ENCODE data around the gene REXO1.

Gene REXO1

GRCh38 chr19:1844513-1845124 is 3.7 kb downstream of the REXO1 start:
- Histone ChIP-seq H3K4me1 (ENCODE audit: insufficient read depth, low read length) (peaks cover 44% of the 10 kb centered on the region), H3K4me3 (ENCODE audit: low read depth in 1 of 2, low read length in 2 of 2) (no peak overlapping the region), H3K27me3 (ENCODE audit: insufficient read depth, low read length, poor library complexity) (no peaks in the 10 kb centered on the region), H3K27ac (ENCODE audit: low read length) (no peak overlapping the region), H4K20me1 (ENCODE audit: insufficient read depth, low read length) (peaks cover 81% of the 10 kb centered on the region), H2AFZ (ENCODE audit: low read depth, low read length) (no peak overlapping the region), H3K9ac (ENCODE audit: low read depth, low read length) (no peak overlapping the region), H3K9me3 (ENCODE audit: insufficient read depth, low read length, severe bottlenecking) (no peaks in the 10 kb centered on the region), H3K36me3 (ENCODE audit: insufficient read depth, low read length) (peaks cover 49% of the 10 kb centered on the region), H3K4me2 (ENCODE audit: insufficient read depth, low read length) (peak overlapping the region; percentile 99; the same call in 1 of the 2 replicates), H3K79me2 (ENCODE audit: insufficient read depth, low read length) (peaks cover 96% of the 10 kb centered on the region)
- no peak for DNase-seq
- TF ChIP-seq, protein P1, sequence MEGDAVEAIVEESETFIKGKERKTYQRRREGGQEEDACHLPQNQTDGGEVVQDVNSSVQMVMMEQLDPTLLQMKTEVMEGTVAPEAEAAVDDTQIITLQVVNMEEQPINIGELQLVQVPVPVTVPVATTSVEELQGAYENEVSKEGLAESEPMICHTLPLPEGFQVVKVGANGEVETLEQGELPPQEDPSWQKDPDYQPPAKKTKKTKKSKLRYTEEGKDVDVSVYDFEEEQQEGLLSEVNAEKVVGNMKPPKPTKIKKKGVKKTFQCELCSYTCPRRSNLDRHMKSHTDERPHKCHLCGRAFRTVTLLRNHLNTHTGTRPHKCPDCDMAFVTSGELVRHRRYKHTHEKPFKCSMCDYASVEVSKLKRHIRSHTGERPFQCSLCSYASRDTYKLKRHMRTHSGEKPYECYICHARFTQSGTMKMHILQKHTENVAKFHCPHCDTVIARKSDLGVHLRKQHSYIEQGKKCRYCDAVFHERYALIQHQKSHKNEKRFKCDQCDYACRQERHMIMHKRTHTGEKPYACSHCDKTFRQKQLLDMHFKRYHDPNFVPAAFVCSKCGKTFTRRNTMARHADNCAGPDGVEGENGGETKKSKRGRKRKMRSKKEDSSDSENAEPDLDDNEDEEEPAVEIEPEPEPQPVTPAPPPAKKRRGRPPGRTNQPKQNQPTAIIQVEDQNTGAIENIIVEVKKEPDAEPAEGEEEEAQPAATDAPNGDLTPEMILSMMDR (IDR thresholded peaks at IDR 0.05; ENCODE audit: borderline replicate concordance, extremely low read depth, low read length, poor library complexity, severe bottlenecking): no peak
- TF ChIP-seq EZH2 (IDR thresholded peaks at IDR 0.05; ENCODE audit: borderline replicate concordance, low read depth, low read length, severe bottlenecking): no peak
- ATAC-seq (ENCODE audit: insufficient read depth, low read depth): no peak

DNA sequence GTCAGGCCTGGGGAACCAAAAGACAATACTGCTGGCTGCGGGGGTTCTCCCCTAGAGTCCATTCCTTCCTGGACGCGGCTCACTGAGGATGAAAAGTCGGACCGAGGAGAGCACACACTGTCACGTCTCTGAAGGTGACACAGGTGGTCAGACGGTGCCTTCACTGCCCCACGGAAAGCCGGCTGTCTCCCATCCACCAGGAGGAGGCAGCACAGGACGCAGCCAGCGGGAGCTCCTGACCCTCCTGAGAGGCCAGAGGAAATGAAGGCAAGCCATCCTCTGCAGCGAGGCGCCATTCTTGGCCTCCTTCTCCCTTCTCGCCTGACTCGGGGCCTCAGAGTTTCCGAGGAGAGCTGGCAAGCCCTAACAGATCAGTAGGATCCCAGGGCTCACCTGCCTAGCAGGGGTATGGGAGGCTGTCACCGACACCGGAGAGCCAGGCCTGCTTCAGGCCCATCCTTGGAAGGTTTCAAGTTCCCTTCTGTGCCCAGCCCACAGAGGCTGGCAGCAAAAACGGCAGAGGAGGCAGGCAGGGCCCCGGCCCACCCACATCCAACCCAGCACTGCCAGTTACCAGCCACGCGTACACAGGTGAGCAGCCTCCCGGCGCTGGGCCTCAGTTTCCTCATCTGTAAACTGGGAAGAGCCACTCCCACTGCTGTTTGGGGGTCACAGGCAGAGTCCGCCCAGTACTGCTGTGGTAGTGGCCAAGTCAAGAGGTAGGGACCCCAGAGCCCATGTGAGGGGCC is 4.5 kb downstream of the REXO1 start:
- H3K4me1 ChIP-seq (ENCODE audit: insufficient read depth, low read length): peaks cover 39% of the 10 kb centered on the region
- peak overlapping the region; percentile 99; the same call in 1 of the 2 replicates for H3K4me2 ChIP-seq (ENCODE audit: insufficient read depth, low read length)
- H3K36me3 ChIP-seq (ENCODE audit: insufficient read depth, low read length): peaks cover 55% of the 10 kb centered on the region
- DNase-seq: no peak
- H3K4me3 ChIP-seq (ENCODE audit: low read depth in 1 of 2, low read length in 2 of 2): no peak overlapping the region
- no peak for ATAC-seq (ENCODE audit: insufficient read depth, low read depth)
- TF ChIP-seq, protein P1 (IDR thresholded peaks at IDR 0.05; ENCODE audit: borderline replicate concordance, extremely low read depth, low read length, poor library complexity, severe bottlenecking): peak; percentile 5
- TF ChIP-seq EZH2 (IDR thresholded peaks at IDR 0.05; ENCODE audit: borderline replicate concordance, low read depth, low read length, severe bottlenecking): no peak
- H3K79me2 ChIP-seq (ENCODE audit: insufficient read depth, low read length): peaks cover 99% of the 10 kb centered on the region
- no peak overlapping the region for H3K27ac ChIP-seq (ENCODE audit: low read length)
- peaks cover 87% of the 10 kb centered on the region for H4K20me1 ChIP-seq (ENCODE audit: insufficient read depth, low read length)
- H3K27me3 ChIP-seq (ENCODE audit: insufficient read depth, low read length, poor library complexity): no peaks in the 10 kb centered on the region
- H3K9me3 ChIP-seq (ENCODE audit: insufficient read depth, low read length, severe bottlenecking): no peaks in the 10 kb centered on the region
- no peak overlapping the region for H3K9ac ChIP-seq (ENCODE audit: low read depth, low read length)
- no peak overlapping the region for H2AFZ ChIP-seq (ENCODE audit: low read depth, low read length)

- Histone ChIP-seq H4K20me1 (ENCODE audit: insufficient read depth, low read length) (peaks cover 94% of the 10 kb centered on the region), H3K4me2 (ENCODE audit: insufficient read depth, low read length) (no peak overlapping the region), H3K79me2 (ENCODE audit: insufficient read depth, low read length) (peaks cover 100% of the 10 kb centered on the region), H3K36me3 (ENCODE audit: insufficient read depth, low read length) (peaks cover 60% of the 10 kb centered on the region), H3K9me3 (ENCODE audit: insufficient read depth, low read length, severe bottlenecking) (no peaks in the 10 kb centered on the region), H3K27ac (ENCODE audit: low read length) (no peak overlapping the region), H3K9ac (ENCODE audit: low read depth, low read length) (no peak overlapping the region), H2AFZ (ENCODE audit: low read depth, low read length) (no peak overlapping the region), H3K4me3 (ENCODE audit: low read depth in 1 of 2, low read length in 2 of 2) (no peak overlapping the region), H3K4me1 (ENCODE audit: insufficient read depth, low read length) (peaks cover 37% of the 10 kb centered on the region), H3K27me3 (ENCODE audit: insufficient read depth, low read length, poor library complexity) (no peaks in the 10 kb centered on the region)
- ATAC-seq (ENCODE audit: insufficient read depth, low read depth) (no peak), DNase-seq (no peak)
- TF ChIP-seq, protein P1 (IDR thresholded peaks at IDR 0.05; ENCODE audit: borderline replicate concordance, extremely low read depth, low read length, poor library complexity, severe bottlenecking): no peak
- no peak for TF ChIP-seq EZH2 (IDR thresholded peaks at IDR 0.05; ENCODE audit: borderline replicate concordance, low read depth, low read length, severe bottlenecking)
Observed at GRCh38 chr19:1843116-1843515, 5.2 kb downstream of the REXO1 start.
